Neural progenitor cell (in vitro differentiated cells): ENCODE results near the gene JAKMIP3. TPM values are rescaled to one million over a fixed set of nuclear protein-coding genes. Genes with fewer than 3 reads are reported as not detected.

ENCODE experiments used
- DNase-seq: peaks from one replicate; pipeline ENCODE4 v3.0.0-alpha.2; 2016; ENCODE audit warnings: low spot score
- H2AFZ ChIP-seq: fragments of 200-600 bp; sonication (generic); replicated peaks from 2 replicates; pipeline ENCODE4 v1.6.1; 2016; ENCODE audit warnings: antibody characterized with exemption
- H3F3A ChIP-seq: fragments of 200-600 bp; sonication (generic); 2 replicates; pipeline ENCODE4 v1.6.1; 2016; ENCODE audit warnings: antibody characterized with exemption, low read depth
- H3K27ac ChIP-seq: fragments of 200-600 bp; sonication (generic); 2 replicates; pipeline ENCODE4 v1.5.1; 2016; ENCODE audit warnings: mild to moderate bottlenecking
- H3K27me3 ChIP-seq: fragments of 200-600 bp; sonication (generic); 2 replicates; pipeline ENCODE4 v1.6.1; 2016; ENCODE audit warnings: mild to moderate bottlenecking, moderate library complexity
- H3K36me3 ChIP-seq: fragments of 200-600 bp; sonication (generic); 2 replicates; pipeline ENCODE4 v1.5.1; 2016
- H3K4me1 ChIP-seq: fragments of 200-600 bp; sonication (generic); 2 replicates; pipeline ENCODE4 v1.6.1; 2016; ENCODE audit warnings: mixed run types
- H3K4me2 ChIP-seq: fragments of 200-600 bp; sonication (generic); 2 replicates; pipeline ENCODE4 v1.6.1; 2016
- H3K4me3 ChIP-seq: fragments of 200-600 bp; sonication (generic); 2 replicates; pipeline ENCODE4 v1.5.1; 2016
- H3K79me2 ChIP-seq: fragments of 200-600 bp; sonication (generic); 2 replicates; pipeline ENCODE4 v1.6.1; 2016; ENCODE audit warnings: low read depth
- H3K9ac ChIP-seq: fragments of 200-600 bp; sonication (generic); 2 replicates; pipeline ENCODE4 v1.6.1; 2016
- H3K9me3 ChIP-seq: fragments of 200-600 bp; sonication (generic); 2 replicates; pipeline ENCODE4 v1.5.1; 2016; ENCODE audit warnings: low read depth
- H4K20me1 ChIP-seq: fragments of 200-600 bp; sonication (generic); 2 replicates; pipeline ENCODE4 v1.6.1; 2016; ENCODE audit warnings: low read depth
- H3K27ac Mint-ChIP-seq: 3 replicates; pipeline ENCODE4 v1.8.0; 2021; ENCODE audit warnings: mixed read lengths
- H3K27me3 Mint-ChIP-seq: 2 replicates; pipeline ENCODE4 v1.8.0; 2022; ENCODE audit warnings: low read depth, mild to moderate bottlenecking, inconsistent platforms, moderate library complexity, mixed read lengths; ENCODE audit not compliant: insufficient read depth
- H3K36me3 Mint-ChIP-seq: 3 replicates; pipeline ENCODE4 v1.8.0; 2021; ENCODE audit warnings: mixed read lengths
- H3K4me1 Mint-ChIP-seq: 3 replicates; pipeline ENCODE4 v1.8.0; 2021; ENCODE audit warnings: mixed read lengths
- H3K4me3 Mint-ChIP-seq: 3 replicates; pipeline ENCODE4 v1.8.0; 2021; ENCODE audit warnings: mild to moderate bottlenecking, moderate library complexity, mixed read lengths
- H3K9me3 Mint-ChIP-seq: 3 replicates; pipeline ENCODE4 v1.8.0; 2020; ENCODE audit warnings: mixed read lengths
- CTCF ChIP-seq: fragments of 200-600 bp; sonication (generic); IDR thresholded peaks from 2 replicates; pipeline ENCODE4 v1.5.1; 2017; ENCODE audit warnings: antibody characterized with exemption, mild to moderate bottlenecking
- EZH2 ChIP-seq: fragments of 200-600 bp; sonication (generic); IDR thresholded peaks from 2 replicates; pipeline ENCODE4 v1.6.1; 2017; ENCODE audit warnings: antibody characterized with exemption, mild to moderate bottlenecking, moderate library complexity
- EZH2phosphoT487 ChIP-seq: fragments of 200-600 bp; sonication (generic); IDR thresholded peaks from 2 replicates; pipeline ENCODE4 v1.6.1; 2017; ENCODE audit warnings: antibody characterized with exemption
- total RNA-seq: library from RNA; depleted of rRNA; stranded (reverse); fragments of >200 nt; gene quantifications from 2 replicates; pipeline ENCODE4 v1.2.3, GENCODE V29; 2015; ENCODE audit warnings: low replicate concordance

The JAKMIP3 gene
- total RNA-seq, 1 donor from 2014 or later: 0.37 TPM

DNA sequence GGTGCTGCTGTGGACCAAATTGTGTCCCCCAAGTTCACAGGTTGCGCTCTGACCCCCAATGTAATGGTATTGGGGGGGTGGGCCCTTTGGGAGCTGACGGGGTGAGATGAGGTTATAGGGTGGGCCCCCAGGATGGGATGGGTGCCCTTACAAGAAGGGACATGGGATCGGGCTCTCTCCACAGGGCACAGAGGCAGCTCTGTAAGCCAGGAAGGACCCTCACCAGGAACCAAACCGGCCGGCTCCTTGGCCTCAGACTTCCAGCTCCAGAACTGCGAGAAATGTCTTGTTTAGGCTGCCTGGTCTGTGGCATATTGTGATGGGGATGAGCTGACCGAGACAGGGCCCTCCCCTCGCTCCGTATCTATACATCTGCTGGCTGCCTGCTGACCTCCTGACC, 25.7 kb upstream of the JAKMIP3 start:
- no peak for TF ChIP-seq EZH2phosphoT487
- no peak for TF ChIP-seq EZH2
- no peak for TF ChIP-seq CTCF
- Histone ChIP-seq H3K27me3 (peaks cover 46% of the 10 kb centered on the region), H3K4me3 (no peak overlapping the region), H3K27ac (no peak overlapping the region), H3K9me3 (no peaks in the 10 kb centered on the region), H4K20me1 (peaks cover 16% of the 10 kb centered on the region), H3K36me3 (no peaks in the 10 kb centered on the region), H3K9ac (no peak overlapping the region), H3K4me2 (no peak overlapping the region), H3F3A (peaks cover 16% of the 10 kb centered on the region), H3K4me1 (peaks cover 20% of the 10 kb centered on the region), H2AFZ (no peak overlapping the region), H3K79me2 (no peaks in the 10 kb centered on the region)
- Mint-ChIP-seq H3K9me3 (no peaks in the 10 kb centered on the region), H3K36me3 (no peaks in the 10 kb centered on the region), H3K27me3 (peaks cover 26% of the 10 kb centered on the region), H3K27ac (no peak overlapping the region), H3K4me3 (no peak overlapping the region), H3K4me1 (peaks cover 30% of the 10 kb centered on the region)
- DNase-seq: no peak

- Histone ChIP-seq H3K4me2 (no peak overlapping the region), H3K27ac (no peak overlapping the region), H3K36me3 (no peaks in the 10 kb centered on the region), H3K79me2 (no peaks in the 10 kb centered on the region), H3K27me3 (peaks cover 34% of the 10 kb centered on the region), H3K4me3 (no peak overlapping the region), H3K4me1 (peaks cover 15% of the 10 kb centered on the region), H4K20me1 (peaks cover 12% of the 10 kb centered on the region), H3K9me3 (no peaks in the 10 kb centered on the region), H2AFZ (no peak overlapping the region), H3K9ac (no peak overlapping the region), H3F3A (peaks cover 16% of the 10 kb centered on the region)
- peaks cover 15% of the 10 kb centered on the region for H3K27me3 Mint-ChIP-seq
- H3K36me3 Mint-ChIP-seq: no peaks in the 10 kb centered on the region
- H3K27ac Mint-ChIP-seq: no peak overlapping the region
- no peak overlapping the region for H3K4me3 Mint-ChIP-seq
- TF ChIP-seq EZH2phosphoT487 (no peak), EZH2 (no peak), CTCF (no peak)
- no peak for DNase-seq
- H3K9me3 Mint-ChIP-seq: no peaks in the 10 kb centered on the region
- H3K4me1 Mint-ChIP-seq: peaks cover 33% of the 10 kb centered on the region
Measured at GRCh38 chr10:132041340-132041739, 24.4 kb upstream of the JAKMIP3 start.

- no peak overlapping the region for H3K27ac ChIP-seq
- H2AFZ ChIP-seq: no peak overlapping the region
- no peak overlapping the region for H3K4me3 ChIP-seq
- H3K9ac ChIP-seq: no peak overlapping the region
- H3K4me2 ChIP-seq: no peak overlapping the region
- H3K4me1 ChIP-seq: no peaks in the 10 kb centered on the region
- no peaks in the 10 kb centered on the region for H3K9me3 ChIP-seq
- peaks cover 7% of the 10 kb centered on the region for H3K27me3 Mint-ChIP-seq
- H3F3A ChIP-seq: no peaks in the 10 kb centered on the region
- DNase-seq: no peak
- H3K27me3 ChIP-seq: peaks cover 7% of the 10 kb centered on the region
- TF ChIP-seq EZH2phosphoT487: no peak
- no peak for TF ChIP-seq EZH2
- TF ChIP-seq CTCF: no peak
- H3K36me3 Mint-ChIP-seq: no peaks in the 10 kb centered on the region
- H3K79me2 ChIP-seq: no peaks in the 10 kb centered on the region
- no peak overlapping the region for H3K27ac Mint-ChIP-seq
- no peaks in the 10 kb centered on the region for H3K36me3 ChIP-seq
- no peak overlapping the region for H3K4me3 Mint-ChIP-seq
- H4K20me1 ChIP-seq: no peaks in the 10 kb centered on the region
- no peaks in the 10 kb centered on the region for H3K9me3 Mint-ChIP-seq
- peaks cover 19% of the 10 kb centered on the region for H3K4me1 Mint-ChIP-seq
Measured at GRCh38 chr10:132043861-132044695, 21.7 kb upstream of the JAKMIP3 start.
